Duodenal mucosa (tissue), 2 donors: ENCODE data around the gene OR4N5.
"Not testable (repeated sequence)": the region's sequence is repeated elsewhere in the genome, so short reads cannot be mapped to it uniquely, and the experiment has no call there.

Experiments
- H3K27ac ChIP-seq: one replicate; pipeline ENCODE4 v1.7.0; 2013; ENCODE audit warnings: low read depth, low read length
- H3K27me3 ChIP-seq, 2 donors: one replicate each; pipeline ENCODE4 v1.7.0; 2013; ENCODE audit warnings: low read length in 2 of 2, control low read depth in 1 of 2; ENCODE audit not compliant: insufficient read depth in 2 of 2, control insufficient read depth in 1 of 2
- H3K36me3 ChIP-seq, 2 donors: one replicate each; pipeline ENCODE4 v1.7.0; 2013; ENCODE audit warnings: low read length in 2 of 2, control low read depth in 1 of 2; ENCODE audit not compliant: insufficient read depth in 2 of 2, control insufficient read depth in 1 of 2
- H3K4me1 ChIP-seq, 2 donors: one replicate each; pipeline ENCODE4 v1.7.0; 2013; ENCODE audit warnings: low read length in 2 of 2, control low read depth in 1 of 2; ENCODE audit not compliant: insufficient read depth in 2 of 2, control insufficient read depth in 1 of 2
- H3K4me3 ChIP-seq, 2 donors: one replicate each; pipeline ENCODE4 v1.7.0; 2013; ENCODE audit warnings: low read length in 2 of 2, low read depth in 1 of 2
- H3K9ac ChIP-seq, 2 donors: one replicate each; pipeline ENCODE4 v1.7.0; 2013; ENCODE audit warnings: low read length in 2 of 2, low read depth in 1 of 2
- H3K9me3 ChIP-seq, 2 donors: one replicate each; pipeline ENCODE4 v1.7.0; 2013; ENCODE audit warnings: low read length in 2 of 2, control low read depth in 1 of 2; ENCODE audit not compliant: control insufficient read depth in 1 of 2

Gene OR4N5

DNA sequence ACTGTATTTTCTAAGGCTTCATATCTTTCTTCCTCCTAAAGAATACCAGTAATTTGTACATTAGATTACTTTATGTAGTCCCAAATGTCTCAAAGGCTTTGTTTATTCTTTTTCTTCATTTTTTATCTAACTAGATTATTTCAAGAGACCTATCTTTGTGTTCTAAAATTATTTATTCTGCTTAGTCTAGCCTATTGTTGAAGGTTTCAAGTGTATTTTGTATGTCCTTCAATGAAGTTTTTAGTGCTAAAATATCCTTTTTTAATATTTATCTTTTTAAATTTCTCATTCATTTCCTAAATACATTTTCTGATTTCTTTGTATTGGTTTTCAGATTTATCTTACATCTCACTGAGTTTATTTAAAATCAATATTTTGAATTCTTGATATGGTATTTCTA, 25.8 kb downstream of the OR4N5 start:
- Histone ChIP-seq H3K27me3 (no peaks in the 10 kb centered on the region), H3K4me3 (no peak overlapping the region), H3K4me1 (no peaks in the 10 kb centered on the region), H3K36me3 (no peaks in the 10 kb centered on the region), H3K9ac (no peak overlapping the region), H3K27ac (no peak overlapping the region), H3K9me3 (peaks cover 12 to 13% of the 10 kb centered on the region in 2 donors)

- Histone ChIP-seq H3K27ac (no peak overlapping the region), H3K4me3 (no peak overlapping the region), H3K9me3 (peaks cover 9 to 13% of the 10 kb centered on the region in 2 donors), H3K36me3 (no peaks in the 10 kb centered on the region), H3K27me3 (no peaks in the 10 kb centered on the region), H3K9ac (no peak overlapping the region), H3K4me1 (no peaks in the 10 kb centered on the region)
Measured at GRCh38 chr14:20167091-20167490, 28.5 kb downstream of the OR4N5 start.

DNA sequence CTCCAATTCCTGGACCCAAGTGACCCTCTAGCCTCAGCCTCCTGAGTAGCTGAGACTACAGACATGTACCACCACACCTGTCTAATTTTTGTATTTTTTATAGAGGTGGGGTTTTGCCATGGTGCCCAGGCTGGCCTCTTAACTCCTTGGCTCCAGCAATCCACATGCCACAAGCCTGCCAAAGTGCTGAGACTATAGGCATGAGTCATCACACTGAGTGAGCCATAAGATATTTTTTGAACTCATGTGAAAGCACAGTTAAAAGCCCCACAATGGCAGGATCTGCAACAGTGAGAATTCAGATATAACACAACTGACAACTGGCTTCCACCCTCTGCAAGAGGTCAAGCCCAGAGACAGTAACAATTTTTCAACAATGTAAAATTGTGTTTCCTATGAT, 31.2 kb downstream of the OR4N5 start:
- H3K9me3 ChIP-seq, H3K9ac ChIP-seq, H3K36me3 ChIP-seq, H3K27me3 ChIP-seq, H3K4me1 ChIP-seq, H3K4me3 ChIP-seq, H3K27ac ChIP-seq: not testable (repeated sequence)

DNA sequence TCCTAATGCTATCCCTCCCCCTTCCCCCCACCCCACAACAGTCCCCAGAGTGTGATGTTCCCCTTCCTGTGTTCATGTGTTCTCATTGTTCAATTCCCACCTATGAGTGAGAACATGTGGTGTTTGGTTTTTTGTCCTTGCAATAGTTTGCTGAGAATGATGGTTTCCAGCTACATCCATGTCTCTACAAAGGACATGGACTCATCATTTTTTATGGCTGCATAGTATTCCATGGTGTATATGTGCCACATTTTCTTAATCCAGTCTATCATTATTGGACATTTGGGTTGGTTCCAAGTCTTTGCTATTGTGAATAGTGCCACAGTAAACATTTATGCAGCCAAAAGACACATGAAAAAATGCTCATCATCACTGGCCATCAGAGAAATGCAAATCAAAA, 35.6 kb downstream of the OR4N5 start:
- H3K9ac ChIP-seq, H3K27ac ChIP-seq, H3K9me3 ChIP-seq, H3K36me3 ChIP-seq, H3K4me1 ChIP-seq, H3K4me3 ChIP-seq, H3K27me3 ChIP-seq: not testable (repeated sequence)

DNA sequence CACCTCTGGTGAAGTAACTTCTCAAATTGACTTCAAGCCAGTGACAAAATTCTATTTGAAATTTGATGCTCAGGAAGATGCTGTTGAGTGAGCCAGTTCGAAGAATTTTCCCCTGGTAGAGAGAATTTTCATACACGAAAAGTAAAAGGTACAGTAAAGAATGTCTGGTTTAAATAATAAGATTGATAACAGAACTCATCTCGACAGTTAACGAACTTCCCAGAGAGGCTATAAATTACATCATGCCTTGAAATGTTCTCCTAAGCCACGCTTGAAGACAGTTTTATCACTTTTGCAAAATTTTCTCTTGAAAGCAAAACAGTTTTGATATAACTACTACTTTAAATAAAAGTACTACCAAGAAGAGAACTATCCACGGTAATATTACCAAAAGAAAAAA, 37.7 kb downstream of the OR4N5 start:
- H3K36me3 ChIP-seq = no peaks in the 10 kb centered on the region
- H3K27ac ChIP-seq = no peak overlapping the region
- no peak overlapping the region for H3K9ac ChIP-seq
- H3K4me3 ChIP-seq = no peak overlapping the region
- H3K27me3 ChIP-seq = no peaks in the 10 kb centered on the region
- H3K4me1 ChIP-seq = no peaks in the 10 kb centered on the region
- H3K9me3 ChIP-seq = no peaks in the 10 kb centered on the region

DNA sequence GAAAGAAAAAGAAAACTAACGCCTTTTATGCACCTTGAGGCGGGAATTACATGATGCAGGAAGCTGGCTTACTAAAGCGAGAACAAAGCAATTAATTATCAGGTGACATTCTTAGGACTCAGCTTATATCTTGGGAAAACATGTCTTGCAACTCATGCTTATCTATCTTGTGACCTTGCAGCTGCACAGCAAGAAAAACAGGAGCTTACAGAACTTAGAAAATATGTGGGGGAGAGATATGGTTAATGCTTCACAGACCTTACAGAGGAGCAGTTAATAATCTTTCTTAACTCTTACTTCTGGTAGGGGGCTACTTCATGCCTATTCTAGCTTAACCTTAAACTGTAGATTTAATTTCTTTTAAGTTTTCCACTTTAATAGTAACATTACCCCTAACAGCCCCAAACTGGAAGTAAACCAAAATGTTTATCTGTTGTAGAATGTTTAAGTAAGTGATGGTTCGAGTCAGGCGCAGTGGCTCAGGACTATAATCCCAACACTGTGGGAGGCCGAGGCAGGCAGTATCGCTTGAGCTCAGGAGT, 38.9 kb downstream of the OR4N5 start:
- Histone ChIP-seq H3K27me3 (no peaks in the 10 kb centered on the region), H3K4me3 (no peak overlapping the region), H3K36me3 (no peaks in the 10 kb centered on the region), H3K9ac (no peak overlapping the region), H3K9me3 (no peaks in the 10 kb centered on the region), H3K27ac (no peak overlapping the region), H3K4me1 (no peaks in the 10 kb centered on the region)

- H3K4me1 ChIP-seq = no peaks in the 10 kb centered on the region
- H3K9me3 ChIP-seq = no peaks in the 10 kb centered on the region
- no peak overlapping the region for H3K27ac ChIP-seq
- no peak overlapping the region for H3K4me3 ChIP-seq
- no peak overlapping the region for H3K9ac ChIP-seq
- H3K27me3 ChIP-seq = no peaks in the 10 kb centered on the region
- no peaks in the 10 kb centered on the region for H3K36me3 ChIP-seq
Measured at GRCh38 chr14:20179218-20179617, 40.6 kb downstream of the OR4N5 start.

- no peak overlapping the region for H3K27ac ChIP-seq
- no peaks in the 10 kb centered on the region for H3K36me3 ChIP-seq
- H3K27me3 ChIP-seq = no peaks in the 10 kb centered on the region
- no peak overlapping the region for H3K9ac ChIP-seq
- H3K4me1 ChIP-seq = no peaks in the 10 kb centered on the region
- no peaks in the 10 kb centered on the region for H3K9me3 ChIP-seq
- H3K4me3 ChIP-seq = no peak overlapping the region
Measured at GRCh38 chr14:20179880-20180279, 41.3 kb downstream of the OR4N5 start.

- Histone ChIP-seq H3K9ac (no peak overlapping the region), H3K9me3 (no peaks in the 10 kb centered on the region), H3K36me3 (no peaks in the 10 kb centered on the region), H3K27me3 (no peaks in the 10 kb centered on the region), H3K27ac (no peak overlapping the region), H3K4me1 (no peaks in the 10 kb centered on the region), H3K4me3 (no peak overlapping the region)
Measured at GRCh38 chr14:20180486-20180885, 41.9 kb downstream of the OR4N5 start.

DNA sequence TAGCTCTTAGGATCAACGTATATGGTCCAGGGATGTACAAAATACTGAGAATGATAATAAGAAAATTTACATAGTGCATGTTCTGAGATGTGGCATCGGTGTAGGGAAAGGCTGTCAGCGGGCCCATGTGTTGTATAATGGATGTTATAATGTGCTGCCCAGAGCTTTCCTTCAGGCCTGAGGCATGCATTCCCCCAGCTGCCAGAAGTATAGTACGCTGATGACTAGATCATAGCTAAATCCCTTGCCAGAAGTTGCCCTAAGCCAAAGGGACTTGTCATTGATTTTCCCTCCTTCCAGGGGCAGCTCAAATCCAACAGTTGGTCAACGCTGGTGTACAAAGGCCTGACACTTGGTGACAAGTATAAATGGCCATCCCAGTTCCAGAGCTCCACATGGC, 45.6 kb downstream of the OR4N5 start:
- H3K27me3 ChIP-seq = no peaks in the 10 kb centered on the region
- no peaks in the 10 kb centered on the region for H3K9me3 ChIP-seq
- H3K4me3 ChIP-seq = no peak overlapping the region

GRCh38 chr14:20190596-20190995, 52.0 kb downstream of the OR4N5 start, which contains the start of gene OR11G2:
Gene OR11G2, plus strand, starts transcription at chr14:20190896. Its CDS starts 6,542 bp downstream, at chr14:20197438.
- no peaks in the 10 kb centered on the region for H3K4me1 ChIP-seq
- no peaks in the 10 kb centered on the region for H3K9me3 ChIP-seq
- H3K27me3 ChIP-seq = no peaks in the 10 kb centered on the region
- H3K36me3 ChIP-seq = no peaks in the 10 kb centered on the region
- H3K4me3 ChIP-seq = no peak within 1 kb of the TSS
- no peak within 1 kb of the TSS for H3K27ac ChIP-seq
- H3K9ac ChIP-seq = no peak within 1 kb of the TSS

More for the DNA sequence above, 45.6 kb downstream of the OR4N5 start:
- H3K36me3 ChIP-seq = no peaks in the 10 kb centered on the region
- H3K27ac ChIP-seq = no peak overlapping the region
- H3K4me1 ChIP-seq = no peaks in the 10 kb centered on the region
- H3K9ac ChIP-seq = no peak overlapping the region
